HG02981 (cell line): ENCODE results near the gene IFNAR1.
"Not testable (repeated sequence)": the region's sequence is repeated elsewhere in the genome, so short reads cannot be mapped to it uniquely, and the experiment has no call there.

Experiments
- ATAC-seq: cut with Tn5 transposase; IDR thresholded peaks from one replicate; pipeline ENCODE4 v1.9.1; 2021; ENCODE audit warnings: mild to moderate bottlenecking, moderate library complexity; ENCODE audit not compliant: unreplicated experiment

Gene IFNAR1

DNA sequence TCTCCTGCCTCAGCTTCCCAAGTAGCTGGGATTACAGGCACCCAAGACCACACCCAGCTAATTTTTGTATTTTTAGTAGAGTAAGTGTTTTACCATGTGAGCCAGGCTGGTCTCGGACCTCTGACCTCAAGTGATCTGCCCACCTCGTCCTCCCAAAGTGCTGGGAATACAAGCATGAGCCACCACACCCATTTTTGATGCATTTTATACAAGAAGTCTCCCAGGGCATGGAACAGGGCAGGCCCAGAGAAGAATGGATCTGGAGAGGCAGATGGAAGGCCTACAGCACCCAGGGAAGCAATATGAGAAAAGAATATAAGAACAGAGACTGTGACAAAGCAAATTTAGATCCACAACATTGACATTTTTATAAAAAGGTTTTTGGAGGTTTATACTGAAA, 18.8 kb upstream of the IFNAR1 start:
- no peak for ATAC-seq

DNA sequence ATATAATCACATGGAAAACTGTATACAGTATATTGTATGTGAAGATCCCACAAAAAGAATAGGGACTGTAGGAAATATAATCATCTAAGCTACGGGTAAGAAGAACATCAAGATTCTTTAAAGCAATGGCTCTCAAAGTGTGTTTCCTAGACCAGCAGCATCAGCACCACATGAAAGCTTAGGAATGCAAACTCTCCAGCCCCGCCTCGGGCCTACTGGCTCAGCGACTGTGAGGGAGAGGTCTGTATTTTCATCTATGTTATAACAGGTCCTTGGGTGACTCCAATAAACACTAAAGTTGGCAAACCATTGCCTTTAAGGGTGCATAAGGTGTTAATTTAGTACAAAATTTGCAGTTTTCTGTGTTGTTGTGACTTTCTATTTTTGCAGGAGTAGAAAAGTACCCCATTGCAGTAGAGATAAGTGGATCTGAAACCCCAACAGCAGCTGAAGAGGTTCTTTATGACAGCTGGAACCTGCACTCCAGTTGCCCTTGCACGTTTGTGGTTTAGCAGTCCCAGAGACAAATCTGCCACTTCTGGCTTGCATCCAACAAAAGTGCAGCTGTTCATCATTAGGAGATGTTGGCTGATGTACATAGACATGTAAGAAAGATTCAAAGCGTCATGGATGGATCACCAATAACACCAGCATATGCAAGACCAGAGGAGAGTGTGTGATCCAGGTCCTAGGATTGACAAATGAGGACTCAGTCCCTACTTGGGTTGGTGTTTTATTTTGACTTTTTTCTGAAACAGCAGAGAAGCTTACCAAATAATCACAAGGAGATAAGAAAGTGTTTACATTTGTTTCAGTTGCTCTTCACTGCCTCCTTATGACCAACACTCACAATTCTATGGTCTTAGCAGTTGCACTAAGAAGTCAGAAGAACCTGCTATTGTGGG, 15.9 kb upstream of the IFNAR1 start:
- ATAC-seq: peak; percentile 88

DNA sequence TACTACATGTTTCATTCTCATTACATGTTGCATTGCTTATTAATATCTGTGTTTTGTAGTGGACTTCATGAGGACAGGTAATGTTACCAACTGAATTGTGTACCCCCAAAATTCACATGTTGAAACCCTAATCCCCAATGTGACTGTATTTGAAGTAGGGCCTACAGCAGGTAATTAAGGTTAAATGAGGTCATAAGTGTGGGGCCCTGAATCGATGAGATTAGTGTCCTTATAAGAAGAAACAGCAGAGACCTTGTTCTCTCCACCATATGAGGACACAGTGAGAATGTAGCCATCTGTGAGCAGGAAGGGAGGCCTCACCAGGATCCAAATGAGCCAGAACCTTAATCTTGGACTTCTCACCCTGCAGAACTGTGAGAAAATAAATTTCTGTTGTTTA, 15.0 kb upstream of the IFNAR1 start:
- ATAC-seq: no peak

DNA sequence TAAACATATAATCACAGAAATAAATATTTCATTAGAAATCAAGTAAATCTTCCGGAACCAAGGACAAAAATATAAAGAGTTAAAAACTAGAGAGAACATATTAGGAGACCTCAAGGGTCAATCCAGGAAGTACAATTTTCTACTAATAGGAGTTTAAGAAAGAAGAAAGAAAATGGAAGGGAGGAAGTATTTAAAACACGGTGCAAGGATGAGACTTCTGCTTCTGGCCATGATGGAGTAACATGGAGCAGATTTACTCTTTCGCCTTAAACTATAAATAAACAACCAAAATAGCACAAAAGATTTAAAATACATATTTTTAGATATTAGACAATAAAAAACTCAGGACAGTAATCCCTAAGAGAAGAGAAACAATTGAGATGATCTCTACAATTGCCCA, 12.6 kb upstream of the IFNAR1 start:
- no peak for ATAC-seq

DNA sequence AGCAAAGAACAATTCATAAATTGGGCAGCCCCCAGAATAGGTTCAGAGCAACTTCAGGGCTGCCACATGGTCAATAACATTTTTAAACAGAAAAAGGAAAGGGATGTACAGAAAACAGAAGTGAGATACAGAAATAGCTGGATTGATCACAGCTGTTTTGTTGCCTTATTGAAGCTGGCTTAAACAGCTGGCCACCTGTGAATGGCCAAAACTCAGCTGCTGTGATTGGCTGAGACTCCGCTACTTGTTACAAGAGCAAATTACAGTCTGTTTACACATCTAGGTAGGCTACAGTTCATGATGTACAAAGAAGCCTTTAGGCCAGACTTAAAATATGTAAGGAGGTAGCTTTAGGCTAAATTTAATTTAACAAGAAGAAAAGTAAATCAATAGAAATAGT, 11.6 kb upstream of the IFNAR1 start:
- no peak for ATAC-seq

DNA sequence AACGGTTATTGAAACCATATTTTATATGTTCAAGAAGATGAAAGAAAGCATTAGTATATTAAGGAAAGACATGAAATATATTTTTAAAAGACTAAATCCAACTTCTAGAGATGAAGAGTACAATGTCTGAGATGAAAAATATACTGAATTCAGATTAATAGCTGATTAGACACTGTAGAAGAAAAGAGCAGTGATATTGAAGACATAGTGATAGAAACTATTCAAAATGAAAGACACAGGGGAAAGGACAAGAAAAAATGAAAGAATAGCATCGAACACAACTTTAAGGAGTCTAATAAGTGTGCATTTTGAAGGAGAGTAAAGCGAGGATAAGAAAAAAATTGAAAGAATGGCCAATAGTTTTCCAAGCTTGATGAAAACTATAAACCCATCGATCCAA, 11.2 kb upstream of the IFNAR1 start:
- no peak for ATAC-seq

DNA sequence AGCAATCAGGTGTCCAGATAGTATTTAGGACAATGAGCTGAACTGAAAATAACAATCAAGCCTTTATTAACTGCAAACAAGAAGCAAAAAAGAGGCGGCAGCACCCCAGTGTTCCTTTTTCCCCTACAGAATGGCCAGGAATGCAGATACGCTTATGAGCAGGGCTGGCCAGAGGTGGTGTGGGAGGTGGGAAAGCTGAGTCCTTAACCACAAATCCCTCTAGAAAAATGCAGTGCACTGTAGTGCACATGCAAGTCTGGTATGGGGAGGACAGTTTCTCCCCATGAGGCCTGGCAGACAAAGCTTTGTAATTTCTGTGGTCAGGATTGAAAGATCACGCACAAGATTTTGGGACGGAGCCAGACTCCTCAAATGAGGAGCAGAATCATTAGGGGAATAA, 10.7 kb upstream of the IFNAR1 start:
- no peak for ATAC-seq

DNA sequence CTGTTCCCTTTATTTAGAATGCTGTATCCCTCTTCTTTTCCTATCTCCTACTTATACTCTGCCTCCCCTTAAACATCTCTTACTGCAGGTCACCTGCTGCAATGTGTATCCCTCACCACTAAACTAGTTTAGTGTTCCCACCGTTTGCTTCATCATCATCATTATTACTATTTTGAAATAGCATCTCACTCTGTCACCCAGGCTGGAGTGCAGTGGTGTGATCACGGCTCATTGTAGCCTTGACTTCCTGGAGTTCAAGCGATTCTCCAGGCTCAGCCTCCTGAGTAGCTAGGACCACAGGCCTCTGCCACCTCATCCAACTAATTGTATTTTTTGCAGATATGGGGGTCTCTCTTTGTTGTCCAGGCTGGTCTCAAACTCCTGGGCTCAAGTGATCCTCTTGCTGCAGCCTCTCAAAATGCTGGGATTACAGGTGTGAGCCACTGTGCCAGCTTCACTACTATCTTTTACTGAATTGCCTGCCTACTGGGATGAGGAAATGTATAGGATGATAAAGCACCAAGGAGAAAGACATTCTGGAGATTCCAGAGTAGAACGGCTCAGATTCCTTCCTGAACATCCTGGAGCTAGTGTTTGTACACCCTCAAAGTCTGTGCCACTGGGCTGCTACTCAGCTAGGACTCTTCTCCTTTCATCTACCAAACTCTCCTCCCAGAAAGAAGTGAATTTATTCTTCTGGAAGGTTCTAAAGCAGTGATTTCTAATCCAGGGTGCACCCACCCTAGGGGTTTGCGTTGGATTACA, 8.6 kb upstream of the IFNAR1 start:
- ATAC-seq: no peak

DNA sequence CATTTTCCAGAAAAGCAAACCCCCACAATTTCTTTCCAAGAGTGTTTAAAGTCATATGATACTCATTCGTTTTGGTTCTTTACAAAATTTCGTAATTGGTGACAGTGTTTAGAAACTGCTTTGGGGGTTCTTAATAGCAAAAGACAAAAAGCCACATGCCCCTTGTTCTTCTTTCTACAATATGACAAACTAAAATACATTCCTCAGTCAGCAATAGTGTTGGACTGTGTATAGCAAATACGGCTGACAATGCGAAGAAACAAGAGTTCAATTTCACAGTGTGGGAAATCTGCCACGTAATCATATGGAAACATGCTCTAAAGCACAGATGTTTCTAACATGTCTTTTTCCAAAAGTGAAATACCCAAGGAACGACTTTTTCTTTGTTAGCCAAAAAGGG, 7.6 kb upstream of the IFNAR1 start:
- ATAC-seq: no peak

DNA sequence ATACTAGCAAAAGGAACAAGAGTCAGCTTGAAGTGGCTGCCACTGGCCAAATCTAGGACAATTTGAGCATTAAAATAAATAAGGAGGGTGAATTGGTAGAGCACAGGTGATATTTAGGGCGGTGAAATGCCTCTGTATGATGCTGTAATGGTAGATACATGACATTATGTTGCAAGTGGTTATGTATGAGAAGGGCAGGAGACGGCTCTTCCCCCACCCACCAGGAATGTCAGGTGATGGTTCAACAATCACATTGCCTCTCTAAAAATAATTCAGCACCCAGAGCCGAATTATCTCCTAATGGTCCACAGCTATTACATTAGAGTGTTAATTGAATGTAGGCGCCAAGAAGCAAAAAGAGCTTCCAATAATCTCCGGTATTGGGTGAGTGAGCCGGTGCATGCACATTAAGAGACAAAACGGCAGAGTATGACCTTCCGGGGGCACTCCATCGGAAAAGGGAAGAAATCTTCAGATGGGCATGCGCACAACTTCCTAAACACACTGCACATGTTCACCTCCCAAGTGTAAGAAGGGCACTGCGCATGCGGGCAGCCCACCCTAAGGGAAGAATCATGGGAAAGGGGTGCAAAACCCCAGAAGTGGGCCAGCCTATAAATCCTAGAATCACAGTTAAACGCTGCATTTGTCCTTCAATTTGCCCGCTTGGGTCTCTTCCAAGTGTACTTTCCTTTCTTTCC, 6.8 kb upstream of the IFNAR1 start:
- no peak for ATAC-seq

DNA sequence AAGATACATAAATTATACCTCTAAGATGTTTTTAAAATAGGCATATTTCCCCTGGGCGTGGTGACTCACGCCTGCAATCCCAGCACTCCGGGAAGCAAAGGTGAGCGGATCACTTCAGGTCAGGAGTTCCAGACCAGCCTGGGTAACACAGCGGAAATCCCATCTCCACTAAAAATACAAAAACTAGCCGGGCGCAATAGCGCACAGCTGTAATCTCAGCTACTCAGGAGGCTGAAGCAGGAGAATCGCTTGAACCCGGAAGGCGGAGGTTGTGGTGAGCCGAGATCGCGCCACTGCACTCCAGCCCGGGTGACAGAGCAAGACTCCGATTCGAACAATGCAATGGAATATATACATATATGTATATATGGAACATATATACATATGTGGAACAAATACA, 3.8 kb upstream of the IFNAR1 start:
- not testable (repeated sequence) for ATAC-seq

DNA sequence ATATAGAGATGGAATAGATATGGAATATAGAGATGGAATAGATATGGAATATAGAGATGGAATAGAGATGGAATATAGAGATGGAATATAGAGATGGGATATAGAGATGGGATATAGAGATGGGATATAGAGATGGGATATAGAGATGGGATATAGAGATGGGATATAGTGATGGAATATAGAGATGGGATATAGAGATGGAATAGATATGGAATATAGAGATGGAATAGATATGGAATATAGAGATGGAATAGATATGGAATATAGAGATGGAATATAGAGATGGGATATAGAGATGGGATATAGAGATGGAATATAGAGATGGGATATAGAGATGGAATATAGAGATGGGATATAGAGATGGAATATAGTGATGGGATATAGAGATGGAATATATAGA, 1.2 kb upstream of the IFNAR1 start:
- not testable (repeated sequence) for ATAC-seq

DNA sequence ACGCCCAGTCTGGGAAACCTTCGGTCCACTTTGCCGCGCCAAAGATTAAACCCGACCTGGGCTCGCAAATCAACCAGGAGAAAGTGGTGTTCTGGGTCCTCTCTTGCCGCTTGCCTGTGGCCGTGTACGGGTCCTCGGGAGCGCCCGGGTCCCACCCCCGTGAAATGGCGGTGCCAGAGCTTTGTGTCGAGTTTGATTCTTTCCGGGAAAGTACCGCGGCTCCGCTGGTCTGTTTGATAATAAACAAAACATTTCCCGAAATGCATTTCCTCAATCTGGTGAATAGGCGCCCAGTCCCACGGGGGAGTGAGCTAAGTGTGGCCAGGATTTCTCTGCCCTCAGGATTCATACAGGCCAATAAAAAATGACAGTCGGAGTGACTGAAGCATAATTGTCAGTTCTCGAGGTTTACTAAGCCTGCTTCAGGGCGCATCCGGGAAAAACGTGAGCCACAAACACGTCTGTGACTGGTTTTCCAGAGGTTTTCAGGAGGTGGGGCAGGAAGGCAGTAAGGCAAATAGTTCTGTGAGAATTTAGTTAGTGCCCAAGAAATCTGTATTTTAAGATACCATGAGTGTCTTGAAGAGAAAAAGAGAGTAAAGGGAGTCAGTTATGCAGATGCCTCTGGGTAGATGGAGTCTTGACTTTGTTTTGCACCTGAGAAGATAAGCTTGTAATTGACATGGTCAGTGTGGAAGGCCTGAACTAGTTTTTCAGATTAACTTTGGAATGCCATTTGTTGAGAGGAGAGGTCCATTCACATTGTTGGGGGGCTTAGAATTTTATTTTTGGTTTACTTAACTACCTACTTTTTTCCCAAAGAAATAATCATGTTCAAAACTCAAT, 675 bp downstream of the IFNAR1 start:
- ATAC-seq: peak; percentile 33

DNA sequence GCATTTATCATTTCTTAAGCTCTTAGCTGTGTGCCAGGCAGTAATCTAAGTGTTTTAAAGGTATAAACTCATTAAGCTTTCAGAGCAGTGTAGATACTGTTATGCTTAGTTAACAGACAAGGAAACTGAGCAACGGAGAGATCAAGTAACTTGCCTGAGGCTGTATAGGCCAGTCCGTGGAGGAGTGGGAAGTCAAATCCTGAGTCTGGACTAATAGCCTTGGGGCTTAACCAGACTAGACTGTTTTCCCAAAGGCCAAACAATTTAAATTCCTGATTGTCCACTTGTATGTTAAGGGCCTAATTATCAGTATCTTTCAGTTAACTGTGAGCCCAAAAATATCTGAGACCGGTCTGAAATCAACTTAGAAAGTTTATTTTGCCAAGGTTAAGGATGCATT, 2.6 kb downstream of the IFNAR1 start:
- no peak for ATAC-seq

DNA sequence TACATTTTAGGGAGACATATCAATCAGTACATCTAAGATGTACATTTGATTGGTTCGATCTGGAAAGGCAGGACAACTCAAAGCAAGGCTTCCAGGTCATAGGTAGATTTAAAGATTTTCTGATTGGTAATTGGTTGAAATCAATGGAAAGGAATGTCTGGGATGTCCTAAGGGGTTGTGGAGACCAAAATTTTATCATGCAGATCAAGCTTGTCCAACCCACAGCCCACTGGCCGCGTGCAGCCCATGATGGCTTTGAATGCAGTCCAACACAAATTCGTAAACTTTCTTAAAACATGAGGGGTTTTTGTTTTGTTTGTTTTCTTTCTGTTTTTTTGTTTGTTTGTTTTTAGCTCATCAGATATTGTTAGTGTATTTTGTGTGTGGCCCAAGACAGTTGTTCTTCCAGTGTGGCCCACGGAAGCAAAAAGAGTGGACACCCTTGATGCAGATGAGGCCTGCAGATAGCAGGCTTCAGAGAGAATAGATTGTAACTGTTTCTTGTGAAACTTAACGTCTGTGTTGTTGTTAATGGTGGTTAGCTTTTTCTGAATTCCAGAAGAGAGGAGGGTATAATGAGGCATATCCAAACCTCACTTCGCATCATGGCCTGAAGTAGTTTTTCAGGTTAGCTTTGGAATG, 3.1 kb downstream of the IFNAR1 start:
- no peak for ATAC-seq

DNA sequence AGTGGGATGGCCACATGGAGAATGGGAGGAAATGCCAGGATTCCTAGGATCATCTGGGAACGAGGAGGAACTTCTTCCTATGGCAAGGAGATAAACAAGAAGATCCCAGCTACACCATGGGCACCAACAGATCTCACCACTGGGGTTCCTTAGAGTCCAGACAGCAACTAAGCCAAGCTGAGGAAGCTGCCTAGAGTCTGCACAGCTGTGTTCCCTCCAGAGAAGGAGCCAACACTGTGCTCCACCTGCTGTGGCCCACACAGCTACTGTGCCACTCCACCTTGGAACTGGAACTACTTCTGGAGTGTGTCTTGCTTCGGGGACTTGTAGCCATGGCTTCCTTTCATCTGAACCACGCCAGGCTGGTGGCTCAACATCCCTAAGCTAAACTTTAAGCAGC, 6.0 kb downstream of the IFNAR1 start:
- no peak for ATAC-seq

DNA sequence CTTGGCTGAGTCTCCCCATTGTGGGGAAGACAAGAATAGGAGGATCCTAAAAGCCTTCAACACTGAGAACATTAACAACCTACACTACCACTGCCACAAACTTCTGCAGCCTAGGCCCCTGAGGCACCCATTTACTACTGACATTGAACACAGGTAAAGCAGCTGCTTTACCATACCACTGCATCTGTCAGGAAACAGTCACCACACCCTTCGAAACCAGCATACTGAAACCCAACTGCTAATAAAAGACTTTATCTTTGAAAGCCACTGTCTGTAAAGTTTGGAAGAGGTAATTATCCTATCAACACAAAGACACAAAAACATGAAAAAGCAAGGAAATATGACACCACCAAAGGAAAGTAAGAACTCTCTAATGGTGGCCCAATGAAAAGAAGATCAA, 7.4 kb downstream of the IFNAR1 start:
- no peak for ATAC-seq

DNA sequence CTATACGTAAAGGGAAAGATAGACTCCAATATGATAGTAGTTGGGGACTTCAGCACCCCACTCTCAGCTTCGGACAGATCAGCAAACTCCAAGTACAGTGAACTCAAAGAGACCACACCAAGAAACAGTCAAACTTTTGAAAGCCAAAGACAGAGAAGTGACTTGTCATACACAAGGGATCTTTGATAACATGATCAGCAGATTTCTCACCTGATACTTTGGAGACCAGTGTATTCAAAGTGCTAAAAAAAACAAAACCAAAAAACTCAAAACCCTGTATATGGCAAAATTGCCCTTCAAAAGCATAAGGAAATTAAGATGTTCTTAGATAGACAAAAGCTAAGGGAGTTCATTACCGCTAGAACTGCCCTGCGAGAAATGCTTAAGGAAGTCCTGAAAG, 9.4 kb downstream of the IFNAR1 start:
- no peak for ATAC-seq

DNA sequence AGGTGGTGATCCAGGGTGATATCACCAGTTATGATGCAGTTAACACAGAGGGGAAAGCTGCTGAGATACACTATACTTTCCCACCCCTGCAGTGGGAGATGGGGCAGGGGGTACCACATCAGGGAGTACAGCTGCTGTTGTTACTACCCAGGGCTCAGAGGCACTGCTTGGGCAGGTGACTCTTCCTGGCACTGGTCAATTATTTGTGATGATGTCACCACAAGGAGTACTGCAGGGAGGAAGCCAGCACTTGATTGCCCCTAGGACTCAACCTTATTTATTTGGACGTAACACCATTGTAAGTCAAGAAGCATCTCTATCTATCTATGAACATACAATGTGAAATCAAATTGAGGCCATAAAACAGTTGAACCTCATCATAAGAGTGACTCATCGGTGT, 10.1 kb downstream of the IFNAR1 start:
- no peak for ATAC-seq

DNA sequence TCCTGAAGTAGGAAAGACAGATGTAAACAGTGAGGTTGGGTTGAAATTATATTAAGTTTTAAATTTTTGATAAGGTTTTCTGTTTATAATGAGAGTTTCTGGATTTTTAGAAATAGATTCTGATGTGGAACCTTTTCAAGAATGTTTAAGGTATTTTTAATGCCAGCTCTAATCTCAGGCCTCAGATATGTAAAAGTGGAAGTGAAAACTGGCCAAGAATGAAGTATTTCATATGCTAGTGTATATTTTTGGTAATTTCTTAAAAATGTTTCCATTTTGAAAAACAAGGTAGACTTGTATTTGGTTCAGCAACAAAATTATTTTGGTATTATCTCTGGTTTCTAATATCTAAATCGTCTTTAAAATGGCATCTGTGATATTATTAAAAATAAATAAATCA, 14.4 kb downstream of the IFNAR1 start:
- no peak for ATAC-seq
